ENCODE measurements around the gene ADAP1.

The ADAP1 gene

GRCh38 chr7:916291-916941 is 38.1 kb downstream of the ADAP1 start:
- in situ Hi-C loops (cut with HindIII; ENCODE audit: low sequenced_read_pairs), result no loop called here
- no peak for DNase-seq (ENCODE audit: low read depth)
- no peak for TF ChIP-seq CTCF (IDR thresholded peaks at IDR 0.05; ENCODE audit: low read depth, low read length, missing control alignments)
- H3K4me3 ChIP-seq (ENCODE audit: low read depth, low read length), result no peak overlapping the region

GRCh38 chr7:915291-916218 is 38.9 kb downstream of the ADAP1 start:
- in situ Hi-C loops (cut with HindIII; ENCODE audit: low sequenced_read_pairs), result no loop called here
- no peak for TF ChIP-seq CTCF (IDR thresholded peaks at IDR 0.05; ENCODE audit: low read depth, low read length, missing control alignments)
- no peak overlapping the region for H3K4me3 ChIP-seq (ENCODE audit: low read depth, low read length)
- no peak for DNase-seq (ENCODE audit: low read depth)

GRCh38 chr7:914521-915194 is 39.8 kb downstream of the ADAP1 start:
- no peak overlapping the region for H3K4me3 ChIP-seq (ENCODE audit: low read depth, low read length)
- TF ChIP-seq CTCF (IDR thresholded peaks at IDR 0.05; ENCODE audit: low read depth, low read length, missing control alignments), result no peak
- in situ Hi-C loops (cut with HindIII; ENCODE audit: low sequenced_read_pairs), result no loop called here
- no peak for DNase-seq (ENCODE audit: low read depth)

GRCh38 chr7:913736-914520 is 40.6 kb downstream of the ADAP1 start:
- TF ChIP-seq CTCF (IDR thresholded peaks at IDR 0.05; ENCODE audit: low read depth, low read length, missing control alignments), result no peak
- no peak overlapping the region for H3K4me3 ChIP-seq (ENCODE audit: low read depth, low read length)
- no peak for DNase-seq (ENCODE audit: low read depth)
- in situ Hi-C loops (cut with HindIII; ENCODE audit: low sequenced_read_pairs), result no loop called here

GRCh38 chr7:911791-912480 is 42.5 kb downstream of the ADAP1 start:
- no peak overlapping the region for H3K4me3 ChIP-seq (ENCODE audit: low read depth, low read length)
- in situ Hi-C loops (cut with HindIII; ENCODE audit: low sequenced_read_pairs), result no loop called here
- no peak for TF ChIP-seq CTCF (IDR thresholded peaks at IDR 0.05; ENCODE audit: low read depth, low read length, missing control alignments)
- no peak for DNase-seq (ENCODE audit: low read depth)

All from astrocyte of the cerebellum (primary cell).